HPDE6-E6E7 (cell line): ENCODE results near the gene COPB1.
"Not testable (repeated sequence)": the region's sequence is repeated elsewhere in the genome, so short reads cannot be mapped to it uniquely, and the experiment has no call there.

Source experiments
- DNase-seq: peaks from one replicate; pipeline ENCODE4 v3.0.0; 2011; ENCODE audit warnings: missing footprints; ENCODE audit errors: extremely low spot score

The COPB1 gene, protein sequence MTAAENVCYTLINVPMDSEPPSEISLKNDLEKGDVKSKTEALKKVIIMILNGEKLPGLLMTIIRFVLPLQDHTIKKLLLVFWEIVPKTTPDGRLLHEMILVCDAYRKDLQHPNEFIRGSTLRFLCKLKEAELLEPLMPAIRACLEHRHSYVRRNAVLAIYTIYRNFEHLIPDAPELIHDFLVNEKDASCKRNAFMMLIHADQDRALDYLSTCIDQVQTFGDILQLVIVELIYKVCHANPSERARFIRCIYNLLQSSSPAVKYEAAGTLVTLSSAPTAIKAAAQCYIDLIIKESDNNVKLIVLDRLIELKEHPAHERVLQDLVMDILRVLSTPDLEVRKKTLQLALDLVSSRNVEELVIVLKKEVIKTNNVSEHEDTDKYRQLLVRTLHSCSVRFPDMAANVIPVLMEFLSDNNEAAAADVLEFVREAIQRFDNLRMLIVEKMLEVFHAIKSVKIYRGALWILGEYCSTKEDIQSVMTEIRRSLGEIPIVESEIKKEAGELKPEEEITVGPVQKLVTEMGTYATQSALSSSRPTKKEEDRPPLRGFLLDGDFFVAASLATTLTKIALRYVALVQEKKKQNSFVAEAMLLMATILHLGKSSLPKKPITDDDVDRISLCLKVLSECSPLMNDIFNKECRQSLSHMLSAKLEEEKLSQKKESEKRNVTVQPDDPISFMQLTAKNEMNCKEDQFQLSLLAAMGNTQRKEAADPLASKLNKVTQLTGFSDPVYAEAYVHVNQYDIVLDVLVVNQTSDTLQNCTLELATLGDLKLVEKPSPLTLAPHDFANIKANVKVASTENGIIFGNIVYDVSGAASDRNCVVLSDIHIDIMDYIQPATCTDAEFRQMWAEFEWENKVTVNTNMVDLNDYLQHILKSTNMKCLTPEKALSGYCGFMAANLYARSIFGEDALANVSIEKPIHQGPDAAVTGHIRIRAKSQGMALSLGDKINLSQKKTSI

DNA sequence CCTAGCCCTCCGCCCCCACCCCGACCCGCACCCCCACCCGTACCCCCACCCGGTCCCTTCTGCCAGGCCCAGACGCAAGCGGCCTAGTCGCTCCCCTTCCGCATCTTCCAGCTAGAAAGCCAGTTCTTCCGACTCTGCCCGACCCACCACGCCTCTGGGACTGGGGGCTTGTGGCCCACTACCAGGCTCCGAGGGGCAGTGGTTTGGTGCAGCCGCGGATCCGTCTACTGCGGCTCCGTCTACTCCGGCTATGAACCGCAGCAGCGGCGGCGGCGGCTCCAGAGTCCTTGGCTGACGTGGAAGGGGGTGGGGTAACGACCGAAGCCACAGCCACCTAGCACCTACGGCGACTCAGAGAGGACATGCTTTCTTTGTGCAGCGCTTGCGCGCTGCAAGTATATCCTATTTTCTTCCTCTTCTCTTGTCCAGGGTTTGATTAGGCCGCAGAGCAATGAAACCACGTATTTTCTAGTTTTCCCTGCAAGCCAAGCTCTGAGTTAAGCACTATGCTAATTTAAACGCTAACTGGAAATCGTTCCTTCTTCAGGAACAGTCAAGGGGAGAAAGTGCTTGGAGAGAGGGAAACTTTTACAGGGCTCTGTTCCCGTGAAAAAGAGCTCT is at the start of gene COPB1:
TSS of gene COPB1 (minus strand) at position 252 of the 621 bp plus-strand sequence. CDS start 883 bp downstream, outside the sequence.
- DNase-seq: peak; percentile 71

DNA sequence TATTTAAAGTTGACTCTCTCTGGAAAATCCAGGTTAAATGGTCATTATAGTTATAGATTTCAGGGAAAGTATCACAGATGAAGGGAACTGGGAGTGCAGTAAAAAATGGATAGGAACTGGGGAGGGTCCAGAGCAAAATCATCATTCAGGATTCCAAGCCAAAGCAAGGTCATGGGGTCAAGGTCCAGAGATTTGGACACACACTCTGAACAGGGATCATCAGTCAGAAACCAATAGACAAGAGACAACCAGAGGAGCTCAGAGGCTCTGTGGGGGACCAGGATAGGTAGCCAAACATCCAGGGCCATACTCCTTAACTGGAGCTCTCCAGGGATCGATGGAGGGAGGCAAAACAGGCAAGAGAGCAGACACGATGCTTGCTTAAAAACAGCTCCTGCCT is 47.8 kb upstream of the COPB1 start:
- no peak for DNase-seq

DNA sequence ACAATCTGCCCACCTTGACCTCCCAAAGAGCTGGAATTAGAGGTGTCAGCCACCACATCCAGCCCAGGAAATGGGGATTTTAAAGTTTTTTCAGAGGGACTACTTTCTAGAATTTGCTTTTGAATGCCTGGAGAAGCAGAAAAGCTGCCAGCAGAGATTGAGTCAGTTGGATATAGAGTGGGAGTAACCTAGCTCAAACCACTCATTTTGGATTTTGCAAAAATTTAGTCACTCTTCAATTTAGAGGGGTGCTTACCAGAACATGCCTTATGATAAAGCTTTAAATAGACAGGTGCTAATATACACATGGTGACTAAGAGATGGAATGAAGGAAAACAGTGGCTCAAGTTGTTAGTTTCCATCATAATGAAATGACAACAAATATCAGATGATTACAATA is 47.1 kb upstream of the COPB1 start:
- DNase-seq: no peak

DNA sequence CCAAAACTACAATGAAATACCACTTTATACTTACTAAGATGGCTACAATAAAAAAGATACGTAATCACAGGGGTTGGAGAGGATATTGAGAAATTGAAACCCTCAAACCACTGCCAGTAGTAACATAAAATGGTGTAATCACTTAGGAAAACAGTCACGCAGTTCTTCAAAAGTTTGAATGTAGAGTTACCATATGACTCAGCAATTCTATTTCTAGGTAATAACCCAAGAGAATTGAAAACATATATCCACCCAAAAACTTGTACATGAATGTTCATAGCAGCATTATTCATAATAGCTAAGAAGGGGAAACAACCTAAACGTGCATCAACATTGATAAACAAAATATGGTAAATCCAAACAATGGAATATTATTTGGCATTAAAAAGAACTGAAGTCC is 45.0 kb upstream of the COPB1 start:
- DNase-seq: no peak

DNA sequence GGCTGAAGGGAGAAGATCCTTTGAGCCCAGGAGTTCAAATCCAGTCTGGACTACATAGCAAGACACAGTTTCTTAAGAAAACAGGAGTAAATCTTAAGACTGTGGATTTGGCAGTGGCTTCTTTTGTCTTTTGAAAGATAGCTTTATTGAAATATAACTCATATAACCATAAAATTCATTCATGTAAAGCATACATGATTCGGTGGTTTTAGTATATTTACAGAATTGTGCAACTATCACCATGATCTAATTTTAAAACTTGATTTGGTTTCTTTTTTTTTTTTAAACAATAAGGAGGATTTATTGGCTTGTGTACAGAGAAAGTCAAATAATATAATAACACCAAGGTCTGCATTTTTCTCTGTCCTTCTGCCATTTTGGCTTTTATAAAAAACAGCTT is 43.6 kb upstream of the COPB1 start:
- no peak for DNase-seq

DNA sequence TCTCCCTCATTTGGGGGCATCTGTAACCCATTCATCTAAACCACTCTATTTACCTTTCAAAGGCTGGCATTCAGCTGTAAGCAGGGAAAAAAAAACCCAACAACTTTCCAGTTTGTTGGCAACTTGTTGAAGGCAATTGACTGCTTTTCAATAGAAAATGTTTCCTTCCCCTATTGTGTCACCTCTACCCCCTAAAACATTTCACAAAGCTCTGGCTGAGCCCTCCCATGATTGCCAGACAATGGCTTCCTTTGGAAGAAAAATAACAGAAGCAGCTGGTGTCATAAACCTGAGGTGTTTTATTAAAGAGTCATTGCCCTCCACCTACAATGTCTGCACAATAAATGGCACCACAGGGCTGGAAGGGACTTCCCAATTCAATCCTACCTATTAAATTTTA is 42.7 kb upstream of the COPB1 start:
- no peak for DNase-seq

DNA sequence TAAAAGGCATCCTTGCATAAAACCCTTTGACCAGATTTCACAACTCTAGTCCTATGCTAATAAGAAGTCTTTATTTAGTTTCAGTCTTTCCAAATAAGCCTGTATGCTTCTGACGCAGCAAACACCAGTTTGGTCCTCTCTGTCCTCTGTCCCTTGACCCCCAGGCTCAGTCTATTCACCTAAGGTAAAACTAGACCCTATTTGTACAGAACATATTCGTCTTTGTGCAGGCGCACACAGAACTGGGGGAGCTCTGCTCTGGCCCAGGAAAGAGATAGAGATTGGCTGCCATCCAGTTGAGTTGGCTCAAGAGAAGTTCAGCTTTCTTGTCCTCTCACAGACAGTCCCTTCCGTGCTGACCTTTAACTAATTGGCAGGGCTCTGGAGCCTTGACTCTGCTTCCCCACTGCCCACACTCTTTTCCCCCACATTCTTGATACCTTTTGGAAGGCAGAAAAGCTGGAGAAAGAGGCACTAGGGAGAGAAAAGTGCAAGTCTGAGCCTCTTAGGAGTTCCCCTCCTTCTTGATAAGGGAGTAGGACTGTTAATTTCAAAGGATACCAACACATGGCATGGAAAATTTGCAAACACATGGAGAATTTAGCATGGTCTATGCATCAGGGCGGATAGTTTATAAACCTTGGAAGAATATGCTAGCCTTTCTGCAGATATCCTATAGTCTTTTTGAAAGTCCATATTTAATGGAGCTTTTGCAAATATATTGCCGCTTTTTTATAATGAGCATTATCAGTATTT is 41.8 kb upstream of the COPB1 start:
- DNase-seq: no peak

DNA sequence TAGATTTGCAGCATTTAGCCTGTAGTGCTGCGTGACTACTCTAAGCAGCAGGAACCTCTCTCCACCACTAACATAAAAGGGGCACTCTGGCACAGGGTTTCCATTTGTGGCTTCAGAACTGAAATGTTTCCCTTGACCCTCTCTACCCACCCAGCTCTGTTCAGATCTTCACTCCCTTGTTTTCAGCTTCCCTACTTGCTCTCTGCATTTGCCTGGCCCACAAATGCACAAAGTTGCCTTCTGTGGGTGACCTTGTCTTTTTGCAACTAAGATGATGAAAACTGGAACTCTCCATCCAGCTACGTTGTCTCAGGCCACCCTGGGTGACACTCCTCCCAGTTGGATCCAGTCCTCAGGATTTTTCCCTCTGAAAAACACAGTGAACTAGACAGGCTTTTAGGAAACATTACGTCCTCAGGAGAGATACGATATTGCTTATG is 40.4 kb upstream of the COPB1 start:
- DNase-seq: no peak

DNA sequence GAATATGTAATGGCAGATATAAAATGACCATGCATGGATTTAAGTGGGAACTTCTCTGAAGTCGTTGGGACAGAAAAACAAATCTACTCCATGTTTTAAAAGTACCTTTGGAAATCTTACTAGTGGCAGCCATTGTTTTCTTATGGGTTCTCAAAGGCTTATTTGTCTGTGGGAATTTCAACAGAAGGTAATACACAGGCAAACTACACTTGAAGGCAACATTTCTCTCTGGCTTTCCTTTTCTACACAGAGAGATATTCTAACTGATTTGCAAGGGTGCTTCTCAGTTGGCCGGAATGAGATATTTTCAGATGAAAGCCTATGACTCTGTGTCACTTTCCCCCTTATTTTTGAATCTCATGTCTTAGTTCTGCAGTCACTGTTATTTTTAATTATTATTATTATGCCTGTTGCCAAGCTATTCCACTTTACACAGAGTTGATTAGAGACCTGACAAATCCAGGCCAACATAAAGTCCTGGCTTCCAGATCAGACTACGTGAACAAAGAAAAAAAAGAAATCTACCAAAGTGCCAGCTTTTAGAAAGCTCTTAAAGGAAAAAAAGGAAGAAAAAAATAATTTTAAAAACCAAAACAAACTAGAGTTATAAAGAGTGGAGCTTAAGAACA is 39.4 kb upstream of the COPB1 start:
- DNase-seq: no peak

DNA sequence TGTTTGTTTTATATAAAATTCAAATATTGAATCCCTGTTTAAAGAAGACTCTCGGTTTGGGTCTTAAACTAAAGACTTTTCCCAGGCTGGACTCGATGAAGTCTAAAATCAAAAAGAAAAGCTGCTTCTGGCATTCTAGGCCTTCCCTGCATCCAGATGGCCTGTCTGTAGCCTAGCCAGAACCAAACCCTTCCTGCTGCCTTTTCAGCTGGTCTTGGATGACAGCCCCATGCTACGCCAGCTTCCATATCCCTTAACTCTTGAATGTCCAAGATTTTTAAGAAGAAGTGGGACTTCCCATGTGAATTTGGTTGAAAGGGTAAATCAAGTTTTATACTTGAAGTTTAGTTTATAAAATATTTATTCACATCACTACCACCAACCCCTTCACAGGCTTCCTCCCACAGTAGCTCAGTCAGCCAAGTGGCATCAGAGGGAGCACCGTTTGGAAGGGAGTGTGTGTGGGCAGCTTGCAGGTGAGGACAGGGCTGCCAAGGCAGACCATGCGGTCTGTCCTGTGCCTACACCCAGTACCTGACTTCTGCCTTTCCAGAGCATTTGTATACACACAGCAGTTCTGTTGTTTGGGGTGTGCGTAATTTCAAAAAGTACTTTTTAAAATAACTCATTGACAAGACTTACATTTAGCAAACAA is 38.8 kb upstream of the COPB1 start:
- DNase-seq: no peak

DNA sequence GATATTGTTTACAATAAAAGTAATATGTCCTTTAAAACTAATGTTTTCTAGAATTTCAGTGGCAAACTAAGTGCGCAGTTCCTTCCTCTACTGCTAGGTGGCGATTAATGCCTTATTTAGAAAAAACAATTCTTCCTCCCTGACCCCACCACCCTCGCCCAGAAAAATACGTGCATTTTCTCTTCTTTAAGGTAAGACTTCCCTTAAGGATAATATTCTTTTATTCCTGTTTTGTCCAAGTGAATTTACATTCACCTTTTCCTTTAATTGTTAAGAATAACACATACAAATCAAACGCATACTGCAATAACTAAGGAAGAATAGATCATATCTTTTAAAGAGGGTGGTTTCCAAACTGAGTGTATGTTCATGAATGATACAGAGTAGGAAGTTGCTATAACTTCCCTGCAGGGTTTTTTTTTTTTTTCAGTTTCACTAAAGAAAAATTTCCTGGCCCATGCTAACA is 37.6 kb upstream of the COPB1 start:
- peak; percentile 35 for DNase-seq

DNA sequence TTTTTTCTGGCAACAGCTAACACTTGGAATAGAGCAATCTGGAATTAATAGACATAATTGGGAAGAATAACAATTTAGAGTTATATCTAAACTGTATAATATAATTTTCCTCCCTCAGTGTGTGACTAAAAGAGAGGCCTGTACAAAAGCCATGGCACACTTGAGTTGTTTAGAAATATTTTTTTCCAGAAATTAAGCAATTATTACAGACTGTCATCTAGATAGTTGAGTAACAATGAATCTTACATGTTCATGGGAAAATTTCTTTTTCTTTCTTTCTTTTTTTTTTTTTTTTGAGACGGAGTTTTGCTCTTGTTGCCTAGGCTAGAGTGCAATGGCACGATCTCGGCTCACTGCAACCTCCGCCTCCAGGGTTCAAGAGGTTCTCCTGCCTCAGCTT is 35.6 kb upstream of the COPB1 start:
- not testable (repeated sequence) for DNase-seq

DNA sequence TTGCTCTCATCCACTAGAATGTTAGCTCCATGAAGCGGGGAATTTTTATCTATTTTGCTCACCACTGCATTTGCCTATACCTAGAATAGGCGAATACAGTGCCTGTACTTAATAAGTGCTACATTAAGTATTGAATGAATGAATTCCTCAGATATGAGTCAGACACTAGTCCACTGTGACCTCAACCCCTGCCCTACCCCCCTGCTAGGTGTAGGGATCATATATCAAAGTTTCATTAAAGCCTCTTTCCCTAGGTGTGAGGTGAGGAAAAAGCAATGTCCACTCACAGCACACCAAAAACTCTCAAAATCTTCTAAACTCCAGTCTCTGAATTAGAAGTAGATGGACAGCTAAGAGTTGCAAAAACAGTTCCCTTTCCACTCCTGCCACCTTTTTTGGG is 30.3 kb upstream of the COPB1 start:
- DNase-seq: no peak

DNA sequence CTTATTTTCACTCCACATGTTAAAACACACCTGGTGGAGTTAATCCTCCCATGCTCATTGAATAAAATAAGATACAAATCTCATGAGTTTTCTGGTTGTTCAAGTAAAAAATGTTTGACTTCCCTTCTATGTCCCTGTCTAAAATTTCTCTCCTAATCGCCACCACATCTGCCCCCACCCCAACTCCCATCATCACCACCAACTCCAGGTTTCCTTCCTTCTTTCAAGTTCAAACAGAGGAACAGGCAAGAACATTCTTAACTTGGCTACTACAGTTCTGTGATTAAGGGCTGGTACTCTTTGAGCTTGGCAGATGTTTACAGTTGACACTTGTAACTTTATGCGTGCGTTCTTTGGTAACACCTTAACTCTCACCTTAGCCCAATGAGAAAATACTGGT is 29.7 kb upstream of the COPB1 start:
- no peak for DNase-seq

DNA sequence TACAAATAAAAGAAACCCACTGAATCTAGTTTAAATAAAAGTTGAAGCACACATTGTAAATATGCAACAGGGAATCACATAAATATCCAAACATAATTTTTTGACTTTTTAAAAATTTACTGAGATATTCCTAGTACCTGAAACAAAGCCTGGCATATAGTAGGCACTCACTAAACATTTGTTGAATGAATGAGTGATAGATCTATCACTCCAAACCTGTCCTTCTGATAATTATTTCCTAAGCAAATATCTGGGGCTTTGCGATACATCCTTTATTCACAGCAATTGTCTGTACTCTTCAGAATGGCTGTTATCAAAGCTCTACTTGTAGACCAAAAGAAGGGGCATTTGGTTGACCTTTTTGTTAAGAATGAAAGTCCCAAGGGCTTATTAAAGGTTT is 23.2 kb upstream of the COPB1 start:
- no peak for DNase-seq

DNA sequence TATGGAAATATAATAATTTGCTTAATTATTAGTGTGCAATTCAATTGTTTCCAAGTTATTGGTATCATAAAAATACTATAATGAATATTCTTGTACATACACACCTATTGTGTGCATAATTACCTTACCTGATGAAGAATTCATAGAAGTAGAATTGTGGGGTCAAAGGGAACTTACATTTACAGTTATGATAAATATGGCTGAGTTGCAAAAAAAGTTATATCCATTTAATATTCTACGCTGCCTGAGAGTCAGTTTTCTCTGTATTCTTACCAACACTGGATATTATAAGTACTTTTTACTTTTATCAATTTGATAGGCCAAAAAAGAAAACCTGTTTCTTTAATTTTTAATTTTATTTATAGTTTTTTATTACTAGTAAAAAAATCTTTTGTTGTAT is 22.6 kb upstream of the COPB1 start:
- no peak for DNase-seq

DNA sequence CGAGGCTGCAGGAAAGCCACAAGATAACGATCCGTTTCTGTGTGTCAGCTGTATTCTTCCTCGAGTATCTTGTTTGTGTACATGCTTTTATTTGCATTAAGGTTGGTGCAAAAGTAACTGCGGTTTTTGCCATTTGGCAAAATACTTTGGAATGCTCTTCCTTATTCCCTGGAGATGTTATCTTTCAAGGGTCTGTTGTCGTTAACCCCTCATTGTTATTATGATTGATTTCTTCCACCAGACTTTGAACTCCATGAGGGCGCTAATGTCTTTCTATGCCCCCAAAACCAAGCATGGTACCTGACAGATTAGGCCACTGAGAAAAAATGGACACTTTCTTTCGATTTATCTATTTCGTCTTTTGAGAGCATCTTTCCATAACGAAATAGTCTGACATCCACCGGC is 21.1 kb upstream of the COPB1 start:
- DNase-seq: no peak

DNA sequence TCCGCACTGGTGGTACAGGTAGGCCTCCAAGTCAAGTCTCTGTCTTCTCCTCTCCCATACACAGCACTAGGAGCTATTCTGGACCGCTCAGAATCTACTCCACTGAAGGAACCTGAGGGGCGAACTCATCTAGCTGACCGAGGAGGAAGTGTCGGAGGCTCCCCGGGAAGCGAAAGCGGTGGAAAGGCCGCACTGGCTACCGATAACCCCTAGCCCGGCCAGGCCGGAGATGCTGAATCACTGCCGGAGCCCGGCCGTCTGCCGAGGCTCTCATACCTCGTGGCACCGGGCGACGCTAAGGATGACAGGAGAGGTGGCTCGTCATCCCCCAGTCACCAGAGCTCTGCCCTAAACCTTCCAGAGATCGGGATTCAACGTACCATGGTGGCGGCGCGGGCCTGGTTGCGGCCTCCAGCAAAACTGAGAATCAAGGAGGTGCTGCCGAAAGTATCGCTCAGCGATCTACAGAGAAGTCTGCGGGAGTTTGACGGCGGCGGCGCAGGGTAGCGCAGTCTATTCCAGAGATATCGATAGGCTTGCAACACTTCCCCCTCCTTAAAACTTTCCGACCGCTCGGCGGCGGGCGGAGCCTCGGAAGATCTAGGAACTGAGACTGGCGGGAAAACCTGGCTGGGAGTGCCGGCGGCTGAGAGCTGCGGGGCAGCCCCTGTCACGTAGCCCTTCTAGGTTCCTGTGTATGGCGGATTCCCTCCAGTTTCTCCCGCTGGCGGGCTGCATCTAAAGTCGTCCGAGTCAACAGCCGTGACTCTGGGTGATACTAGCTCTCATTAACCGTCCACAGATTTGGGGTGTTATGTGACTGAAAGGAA is 20.5 kb upstream of the COPB1 start, which contains the start of gene PSMA1:
TSS of gene PSMA1 (minus strand) at position 470 of the 830 bp plus-strand sequence. CDS start at position 383, 87 bp downstream.
- DNase-seq: peak; percentile 81

DNA sequence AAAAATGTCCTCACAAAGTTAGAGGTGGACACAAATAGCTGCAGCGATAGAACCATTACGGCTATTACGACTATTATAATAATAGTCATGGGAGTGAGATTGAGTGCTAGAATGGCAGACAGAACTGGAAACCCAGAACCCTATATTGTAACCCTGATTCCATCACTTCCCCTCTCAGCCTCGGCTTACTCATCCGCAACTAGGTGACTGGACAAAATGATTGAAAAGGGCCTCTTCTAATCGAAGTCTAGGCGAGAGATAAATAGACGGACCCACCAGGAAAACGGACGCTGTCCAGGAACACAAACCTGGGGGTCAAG is 19.9 kb upstream of the COPB1 start:
- DNase-seq: no peak

DNA sequence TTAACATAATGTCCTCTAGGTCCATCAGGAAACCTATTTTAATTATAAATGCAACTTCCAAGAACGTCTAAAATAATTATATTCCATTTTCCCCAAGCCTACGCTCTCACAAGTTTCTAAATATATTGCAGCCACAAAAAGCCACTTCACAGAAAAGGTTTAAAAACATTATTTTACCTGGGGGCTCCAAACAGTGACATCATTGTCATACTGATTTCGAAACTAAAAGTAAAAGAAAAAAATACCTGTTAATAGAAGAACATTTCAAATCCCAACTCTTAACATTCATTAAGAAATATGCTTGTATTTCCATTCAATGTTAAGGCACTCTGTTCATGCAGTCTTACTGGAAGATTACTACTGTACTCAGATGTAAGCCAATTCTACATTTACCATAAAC is 19.2 kb upstream of the COPB1 start:
- no peak for DNase-seq
